HG02759 (cell line): ENCODE data around the gene PRICKLE2.
A peak's percentile ranks its signal among the peaks of the same experiment; 100 is the strongest.

ENCODE experiments used
- ATAC-seq: cut with Tn5 transposase; IDR thresholded peaks from one replicate; pipeline ENCODE4 v1.9.1; 2021; ENCODE audit warnings: mild to moderate bottlenecking, moderate library complexity; ENCODE audit not compliant: unreplicated experiment

The PRICKLE2 gene, protein sequence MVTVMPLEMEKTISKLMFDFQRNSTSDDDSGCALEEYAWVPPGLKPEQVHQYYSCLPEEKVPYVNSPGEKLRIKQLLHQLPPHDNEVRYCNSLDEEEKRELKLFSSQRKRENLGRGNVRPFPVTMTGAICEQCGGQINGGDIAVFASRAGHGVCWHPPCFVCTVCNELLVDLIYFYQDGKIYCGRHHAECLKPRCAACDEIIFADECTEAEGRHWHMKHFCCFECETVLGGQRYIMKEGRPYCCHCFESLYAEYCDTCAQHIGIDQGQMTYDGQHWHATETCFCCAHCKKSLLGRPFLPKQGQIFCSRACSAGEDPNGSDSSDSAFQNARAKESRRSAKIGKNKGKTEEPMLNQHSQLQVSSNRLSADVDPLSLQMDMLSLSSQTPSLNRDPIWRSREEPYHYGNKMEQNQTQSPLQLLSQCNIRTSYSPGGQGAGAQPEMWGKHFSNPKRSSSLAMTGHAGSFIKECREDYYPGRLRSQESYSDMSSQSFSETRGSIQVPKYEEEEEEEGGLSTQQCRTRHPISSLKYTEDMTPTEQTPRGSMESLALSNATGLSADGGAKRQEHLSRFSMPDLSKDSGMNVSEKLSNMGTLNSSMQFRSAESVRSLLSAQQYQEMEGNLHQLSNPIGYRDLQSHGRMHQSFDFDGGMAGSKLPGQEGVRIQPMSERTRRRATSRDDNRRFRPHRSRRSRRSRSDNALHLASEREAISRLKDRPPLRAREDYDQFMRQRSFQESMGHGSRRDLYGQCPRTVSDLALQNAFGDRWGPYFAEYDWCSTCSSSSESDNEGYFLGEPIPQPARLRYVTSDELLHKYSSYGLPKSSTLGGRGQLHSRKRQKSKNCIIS

DNA sequence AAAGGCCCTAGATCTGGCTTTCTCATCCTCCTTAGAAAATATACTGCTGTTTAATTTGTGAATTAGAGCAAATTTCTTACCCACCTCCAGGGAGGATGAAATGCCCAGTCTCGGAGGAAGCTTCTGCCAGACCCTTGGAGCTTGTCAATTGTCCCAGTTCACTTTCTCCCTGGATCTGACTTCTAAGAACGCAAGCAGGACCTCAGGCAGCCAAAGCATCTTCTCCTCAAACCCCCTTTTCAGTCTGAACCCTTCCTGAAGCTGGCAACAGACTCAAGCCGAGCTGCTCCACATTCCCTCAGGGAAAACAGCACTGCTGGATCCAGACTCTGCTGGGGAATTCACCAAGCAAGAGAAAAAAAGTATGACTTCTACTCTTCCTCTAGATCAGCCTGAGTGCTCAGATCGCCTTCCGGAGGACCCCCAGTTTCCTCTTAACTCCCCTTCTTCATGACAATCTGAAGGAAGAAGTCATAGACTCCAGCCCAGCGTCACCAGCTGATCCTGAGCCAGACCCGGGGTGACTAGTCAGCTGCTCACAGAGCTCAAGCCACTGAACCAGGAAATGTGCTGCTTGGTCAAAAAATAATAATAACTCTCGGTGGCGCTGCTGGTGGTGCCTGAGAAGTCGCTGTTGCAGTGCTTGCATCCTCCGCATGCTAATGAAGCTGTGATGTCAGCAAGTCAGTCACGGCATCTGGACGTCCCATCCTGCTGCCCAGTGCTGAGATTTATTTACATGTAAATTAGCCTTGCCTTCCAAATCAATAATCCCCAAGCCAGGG lies at the start of gene PRICKLE2:
Gene PRICKLE2 (minus strand): TSS at position 641 of the 785 bp plus-strand sequence. CDS start 26,539 bp downstream, outside the sequence.
- ATAC-seq = peak; percentile 87

DNA sequence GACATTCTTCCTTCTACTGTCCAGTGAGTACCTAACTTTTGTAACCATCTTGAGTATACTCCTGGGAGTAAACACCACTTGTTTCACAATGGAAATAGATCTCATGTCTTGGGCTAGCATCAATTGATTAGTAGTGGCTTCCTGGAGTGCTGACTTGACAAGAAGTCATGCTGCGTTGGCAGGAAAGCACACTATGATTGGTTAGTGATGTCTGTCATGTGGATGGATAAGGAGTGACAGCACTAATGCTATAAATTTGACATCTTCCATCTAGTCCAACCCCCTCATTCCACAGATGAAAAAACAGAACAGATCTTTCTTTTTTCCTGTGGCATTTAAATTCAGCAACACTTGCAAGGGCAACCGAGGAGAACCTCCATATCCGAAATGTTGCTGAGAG lies 47.6 kb upstream of the PRICKLE2 start:
- ATAC-seq = no peak

DNA sequence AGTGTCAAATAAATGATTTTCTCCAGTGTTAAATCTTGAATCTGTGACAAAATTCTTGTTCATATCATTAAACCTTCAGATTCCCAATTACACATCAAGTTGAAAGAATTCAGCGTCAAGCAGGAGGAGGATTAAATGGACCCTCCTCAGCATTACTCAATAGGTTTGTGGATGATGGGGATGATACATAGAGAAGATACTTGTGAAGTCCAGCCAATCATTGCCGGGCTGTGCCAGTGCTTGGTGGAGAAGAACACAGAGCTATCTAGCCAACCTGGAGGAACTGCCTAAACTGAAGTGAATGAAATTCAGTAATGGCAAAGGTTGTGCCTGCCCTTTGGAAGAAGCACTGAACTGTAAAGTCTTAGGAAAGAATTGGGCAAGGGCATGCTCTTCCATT lies 47.0 kb upstream of the PRICKLE2 start:
- ATAC-seq = no peak

DNA sequence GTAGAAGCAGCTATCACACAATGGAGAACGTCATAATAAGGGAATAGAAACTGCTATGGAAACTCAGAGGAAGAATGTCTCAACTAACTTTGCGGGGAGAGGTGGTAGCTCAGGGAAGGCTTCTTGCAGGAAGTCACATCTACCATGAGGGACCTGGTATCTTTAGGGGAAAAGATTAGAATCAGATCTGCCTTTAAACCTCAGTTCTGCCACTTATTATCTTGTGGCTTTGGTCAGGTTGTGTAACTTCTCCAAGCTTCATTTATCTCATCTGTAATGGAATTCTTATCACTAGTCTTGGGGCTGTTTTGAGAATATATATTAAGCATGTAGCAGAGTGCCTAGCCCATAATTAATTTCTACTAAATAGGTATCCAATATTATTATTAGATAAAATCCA lies 46.4 kb upstream of the PRICKLE2 start:
- ATAC-seq = no peak

DNA sequence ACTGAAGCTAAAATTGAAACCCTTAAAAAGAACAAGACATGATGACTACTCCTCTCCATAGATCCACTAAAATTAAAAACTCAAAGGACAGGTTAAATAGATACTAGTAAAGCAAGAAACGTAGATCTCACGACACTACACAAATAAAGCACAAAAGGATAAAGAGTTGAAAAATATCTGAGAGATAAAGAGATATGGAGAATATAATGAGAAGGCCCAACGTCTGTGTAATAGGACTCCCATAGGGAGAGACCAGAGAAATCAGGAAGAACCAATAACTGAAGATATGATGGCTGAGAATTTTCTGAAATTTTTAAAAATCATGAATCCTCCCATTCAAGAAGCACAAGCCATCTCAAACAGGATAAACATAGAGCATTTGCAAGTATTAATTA lies 45.6 kb upstream of the PRICKLE2 start:
- no peak for ATAC-seq

DNA sequence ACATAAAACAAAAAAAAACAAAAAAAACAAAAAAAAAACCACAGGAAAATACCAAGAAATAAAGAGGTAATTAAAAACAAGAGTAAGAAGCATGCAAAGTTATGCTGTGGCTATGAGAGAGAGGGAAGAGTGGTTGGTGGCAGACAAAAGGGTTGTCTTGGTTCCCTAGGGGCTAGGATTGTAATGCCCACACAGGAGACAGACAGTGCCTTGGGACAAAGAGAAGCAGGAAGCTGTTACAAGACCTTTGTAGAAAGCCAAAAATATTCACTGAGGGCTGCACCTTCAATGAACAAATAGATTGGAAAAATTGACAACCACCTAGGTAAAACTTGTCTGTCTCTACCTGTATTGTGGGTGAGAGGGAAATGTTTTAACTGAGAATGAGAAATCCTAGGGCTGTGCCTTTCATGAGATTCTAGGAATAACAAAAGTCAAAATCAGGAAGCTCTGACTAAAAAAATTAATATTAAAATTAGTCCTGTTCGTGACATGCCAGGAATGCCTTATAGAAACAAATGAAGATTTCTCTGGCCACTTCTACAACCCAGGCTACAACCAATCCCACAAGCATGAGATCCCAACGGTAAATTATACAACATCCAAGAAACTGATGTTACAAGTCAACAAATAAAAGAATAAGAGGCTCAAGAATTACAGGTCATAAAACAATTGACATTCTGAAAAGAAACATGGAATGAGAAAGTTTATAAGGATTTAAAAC lies 45.0 kb upstream of the PRICKLE2 start:
- ATAC-seq = no peak

DNA sequence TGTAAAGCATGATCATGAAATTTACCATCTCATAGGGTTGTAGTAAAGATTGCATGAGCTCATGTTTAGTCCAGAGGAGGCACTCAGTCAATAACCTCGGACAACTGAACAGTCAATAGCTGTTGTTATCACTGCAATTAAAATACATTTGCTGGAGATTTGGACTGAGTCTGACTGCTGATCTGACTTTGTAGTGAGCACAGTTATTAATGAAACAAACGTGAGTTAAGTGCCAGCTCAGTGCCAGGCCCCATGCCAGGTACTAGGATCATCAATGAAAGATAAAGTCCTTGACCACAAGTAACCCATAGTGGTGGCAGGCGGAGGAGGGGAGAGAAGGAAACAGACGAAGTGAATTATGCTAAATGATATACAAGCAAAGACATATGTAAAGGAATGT lies 43.7 kb upstream of the PRICKLE2 start:
- no peak for ATAC-seq

DNA sequence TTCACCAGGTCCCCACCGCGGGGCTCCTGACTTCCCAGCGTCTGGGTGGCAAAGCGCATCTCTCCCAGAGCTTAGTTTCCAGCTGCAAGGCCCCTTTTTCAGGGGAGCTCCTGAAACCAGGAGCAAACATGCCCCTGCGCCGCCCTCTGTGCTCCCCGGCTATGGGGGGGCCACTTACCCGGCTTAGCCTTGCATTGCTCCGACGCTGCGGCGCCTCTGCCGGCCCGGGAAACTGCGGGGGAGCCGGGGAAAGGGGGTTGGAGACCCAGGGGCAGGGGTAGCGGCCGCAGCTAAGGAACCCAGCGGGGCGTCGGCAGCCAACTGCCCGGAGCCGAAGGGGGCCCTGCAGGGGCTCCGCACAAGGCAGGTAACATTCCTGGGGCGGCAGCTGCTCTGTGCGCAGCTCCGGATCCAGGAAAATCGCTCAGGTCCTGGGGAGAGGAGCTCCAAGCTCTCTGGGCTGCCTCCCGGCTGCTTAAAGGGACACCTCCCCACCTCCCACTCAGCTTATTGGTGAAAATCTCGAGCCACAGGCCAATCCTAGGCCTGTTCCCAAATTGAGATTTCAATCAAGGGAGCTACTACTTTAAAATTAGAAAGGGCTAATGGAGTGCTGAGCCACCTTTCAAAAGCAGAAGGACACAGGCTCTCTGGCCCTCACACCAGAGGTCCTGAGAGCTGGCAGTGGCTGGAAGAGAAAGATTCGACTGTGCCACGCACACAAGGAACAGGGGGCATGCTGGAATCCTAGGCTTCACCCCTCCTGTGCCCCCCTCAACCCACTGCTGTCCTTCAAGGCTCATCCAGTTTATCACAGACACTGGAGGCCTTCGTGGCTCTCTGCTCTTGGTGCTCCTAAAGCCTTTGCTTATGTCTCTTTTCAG lies 42.7 kb upstream of the PRICKLE2 start:
- no peak for ATAC-seq

DNA sequence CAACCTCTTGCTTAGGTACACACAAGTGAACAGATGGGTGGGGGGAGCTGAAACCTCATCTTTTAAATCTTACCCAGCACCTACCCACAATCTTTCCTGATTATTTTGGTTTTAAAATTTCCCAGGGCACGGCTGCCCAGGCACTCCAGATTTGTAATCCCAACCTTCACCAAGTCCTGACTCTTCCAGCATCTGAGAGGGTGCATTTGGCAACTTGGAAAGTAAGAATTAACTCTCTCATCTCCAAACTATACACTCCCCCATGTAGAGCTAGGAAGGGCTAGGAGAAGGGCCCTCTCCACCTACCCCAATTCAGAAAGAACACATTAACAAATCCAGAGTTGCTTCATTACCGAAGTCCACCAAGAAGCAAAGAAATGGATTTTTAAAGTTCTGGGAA lies 41.7 kb upstream of the PRICKLE2 start:
- ATAC-seq = no peak

DNA sequence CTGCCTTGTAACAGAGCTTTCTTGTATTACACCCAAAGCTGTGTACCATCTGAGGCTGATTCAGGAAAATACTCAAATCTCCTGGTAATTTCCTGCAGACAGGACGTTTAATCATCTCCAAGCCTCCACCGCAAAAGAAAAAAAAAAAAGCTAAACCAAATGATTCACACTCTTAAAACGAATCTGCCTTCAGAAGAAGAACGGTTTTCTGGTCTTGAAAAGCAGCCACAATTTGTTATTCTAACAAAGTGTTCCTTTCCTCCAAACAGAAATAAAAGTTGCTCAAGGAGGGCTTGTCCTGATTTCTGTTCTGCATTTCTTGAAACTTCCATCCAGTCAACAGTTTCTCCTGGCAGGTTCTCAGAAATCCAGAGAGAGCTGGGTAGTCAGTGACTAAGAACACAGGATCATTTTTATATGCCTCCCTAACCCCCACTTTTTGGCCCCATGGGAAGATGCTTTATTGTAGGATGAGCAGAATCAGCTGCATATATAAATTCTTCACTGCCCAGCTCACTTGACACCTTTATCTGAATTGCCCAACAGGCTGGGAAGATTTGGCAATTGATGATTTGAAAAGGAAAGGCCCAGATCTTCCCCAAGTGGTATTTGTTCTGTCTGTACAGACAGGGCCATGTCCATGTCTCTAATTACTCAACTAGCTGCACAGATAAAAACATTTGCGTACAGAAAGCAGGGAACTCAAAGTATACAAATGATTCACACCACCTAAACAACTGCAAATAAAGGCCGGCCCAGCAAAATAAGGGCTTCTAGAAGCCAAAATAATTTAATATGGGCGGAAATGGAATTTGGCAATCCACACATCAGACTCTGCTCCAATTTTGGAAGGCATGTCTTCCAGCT lies 41.0 kb upstream of the PRICKLE2 start:
- ATAC-seq = no peak

DNA sequence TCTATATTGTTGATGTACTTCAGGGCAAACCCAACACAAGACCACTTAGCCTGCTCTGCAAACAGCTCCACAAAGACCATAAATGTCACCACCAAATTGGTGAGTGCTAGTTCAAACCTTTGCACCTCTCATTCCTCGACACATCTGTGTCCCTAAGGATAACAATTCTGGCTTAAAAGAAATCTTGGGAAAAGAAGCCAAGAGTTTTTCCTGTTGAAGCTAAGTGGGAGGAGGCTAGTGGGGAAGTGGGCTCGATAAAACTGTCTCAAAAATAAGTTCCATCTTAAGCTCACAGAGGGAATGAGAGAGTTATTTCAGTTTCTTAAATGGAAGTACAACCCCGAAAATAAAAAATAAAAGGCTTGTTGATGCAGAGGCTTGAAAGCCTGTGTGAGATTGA lies 40.4 kb upstream of the PRICKLE2 start:
- no peak for ATAC-seq

DNA sequence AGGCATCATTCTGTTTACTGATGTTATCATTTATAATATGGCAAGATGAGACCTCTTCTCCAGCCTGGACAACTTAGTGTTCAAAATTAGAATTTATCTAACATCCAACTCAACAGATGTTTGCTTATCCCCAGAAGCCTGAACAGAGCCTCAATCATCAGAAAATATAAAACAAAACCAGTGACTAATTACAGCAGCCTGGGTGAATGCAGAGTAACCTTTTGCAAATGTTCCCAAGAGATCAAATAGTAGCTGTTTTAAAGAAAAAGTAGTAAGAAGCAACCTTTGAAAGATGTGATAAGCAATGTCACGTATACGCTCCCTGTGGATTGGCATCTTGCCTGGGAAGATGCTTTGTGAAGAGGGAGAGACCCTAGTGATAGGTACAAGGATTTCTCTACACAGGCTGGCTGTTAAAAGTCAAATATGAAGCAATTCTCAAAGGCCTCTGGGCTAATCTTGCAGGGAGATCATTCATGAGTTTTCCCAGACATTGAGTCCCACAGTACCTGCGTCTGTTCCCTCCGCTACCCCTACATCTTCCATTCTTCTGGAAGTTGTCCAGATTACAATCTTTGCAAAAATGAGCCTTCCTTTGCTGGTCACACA lies 39.3 kb upstream of the PRICKLE2 start:
- ATAC-seq = no peak

DNA sequence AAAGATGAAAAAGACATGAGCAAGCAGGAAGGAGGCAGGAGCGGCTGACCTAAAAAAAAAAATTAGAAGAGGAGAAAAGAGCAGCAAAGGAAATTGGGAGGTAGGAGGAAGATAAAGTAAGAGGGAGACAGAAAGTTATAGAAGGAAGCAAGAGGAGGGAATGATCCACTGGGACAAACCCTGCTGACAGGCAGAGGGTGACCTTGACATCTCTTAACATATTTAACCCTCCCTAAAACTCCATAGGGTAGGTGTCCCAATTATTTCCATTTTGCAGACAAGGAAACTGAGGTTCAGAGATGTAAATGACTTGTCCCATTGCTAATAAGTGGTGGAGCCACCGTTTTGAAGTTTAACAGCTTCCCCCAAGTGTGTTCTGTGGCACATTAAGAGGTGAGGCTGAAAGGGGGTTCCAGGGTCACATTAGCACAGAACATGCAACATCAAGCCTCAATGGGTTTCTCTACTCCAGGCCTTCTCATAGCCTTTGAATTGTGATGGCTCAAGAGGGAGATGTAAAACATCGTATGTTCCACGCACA lies 37.4 kb upstream of the PRICKLE2 start:
- ATAC-seq = no peak

DNA sequence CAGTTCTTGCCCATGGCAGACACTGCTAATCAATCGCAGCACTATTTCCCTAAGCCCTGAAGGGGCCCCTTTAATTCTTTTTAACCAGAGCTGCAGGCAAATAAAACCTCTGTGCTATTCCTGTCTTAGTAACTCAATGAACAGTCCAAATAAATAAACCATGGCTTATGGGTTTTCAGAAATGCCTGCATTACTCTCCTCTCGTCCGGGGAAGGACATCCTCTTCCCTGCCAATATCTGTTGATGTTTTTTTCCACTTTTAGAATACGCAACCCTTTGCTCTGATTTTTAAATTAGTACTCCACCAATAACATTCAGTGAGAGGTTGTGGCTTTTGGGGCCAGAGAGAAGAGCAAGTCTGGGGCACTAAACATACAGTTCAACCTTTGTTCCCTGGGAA lies 35.2 kb upstream of the PRICKLE2 start:
- no peak for ATAC-seq

DNA sequence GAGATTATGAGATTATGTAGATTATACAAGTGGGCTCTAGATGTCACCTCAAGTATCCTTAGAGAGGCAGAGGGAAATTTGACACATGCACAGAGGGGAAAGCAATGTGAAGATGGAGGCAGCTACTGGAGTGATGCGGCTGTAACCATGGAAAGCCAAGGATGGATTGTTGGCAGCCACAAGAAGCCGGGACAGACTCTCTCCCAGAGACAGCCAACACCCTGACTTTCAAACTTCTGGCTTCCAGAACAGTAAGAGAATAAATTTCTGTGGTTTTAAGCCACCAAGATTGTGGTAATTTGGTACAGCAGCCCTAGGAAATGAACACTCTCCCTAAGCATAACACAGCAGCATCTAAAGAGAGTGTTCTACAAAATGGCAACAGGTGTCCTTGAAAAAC lies 34.4 kb upstream of the PRICKLE2 start:
- no peak for ATAC-seq

DNA sequence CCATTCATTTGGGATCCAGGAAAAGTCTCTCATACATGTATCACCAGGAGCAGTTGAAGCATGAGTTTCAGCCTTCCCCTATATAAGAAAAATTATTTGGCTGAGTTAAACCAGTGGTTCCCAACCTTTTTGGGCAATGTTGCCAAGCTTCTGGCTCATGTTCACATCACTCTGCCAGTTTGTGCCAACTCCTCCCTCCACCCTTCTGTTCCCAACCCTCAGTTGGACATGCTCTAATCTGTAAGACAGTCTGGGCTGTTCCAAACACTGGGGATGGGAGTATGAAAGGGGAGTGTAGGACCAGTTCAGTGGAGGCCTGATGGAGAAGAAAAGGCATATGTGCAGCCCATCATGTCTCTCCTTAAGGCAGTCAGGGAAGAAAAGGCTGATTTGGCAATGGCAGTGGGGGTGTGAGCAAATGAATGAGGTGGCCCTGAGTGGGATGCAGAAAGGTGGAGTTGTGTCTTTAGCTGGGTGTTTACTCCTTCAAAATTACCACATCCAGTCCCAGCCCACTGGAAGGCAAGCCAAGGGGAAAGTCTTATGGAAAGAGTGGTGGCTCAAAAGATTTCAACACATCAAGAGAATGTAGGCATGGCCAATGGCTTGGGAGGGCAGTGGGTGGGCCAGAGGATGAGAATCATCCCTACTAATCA lies 32.0 kb upstream of the PRICKLE2 start:
- no peak for ATAC-seq

DNA sequence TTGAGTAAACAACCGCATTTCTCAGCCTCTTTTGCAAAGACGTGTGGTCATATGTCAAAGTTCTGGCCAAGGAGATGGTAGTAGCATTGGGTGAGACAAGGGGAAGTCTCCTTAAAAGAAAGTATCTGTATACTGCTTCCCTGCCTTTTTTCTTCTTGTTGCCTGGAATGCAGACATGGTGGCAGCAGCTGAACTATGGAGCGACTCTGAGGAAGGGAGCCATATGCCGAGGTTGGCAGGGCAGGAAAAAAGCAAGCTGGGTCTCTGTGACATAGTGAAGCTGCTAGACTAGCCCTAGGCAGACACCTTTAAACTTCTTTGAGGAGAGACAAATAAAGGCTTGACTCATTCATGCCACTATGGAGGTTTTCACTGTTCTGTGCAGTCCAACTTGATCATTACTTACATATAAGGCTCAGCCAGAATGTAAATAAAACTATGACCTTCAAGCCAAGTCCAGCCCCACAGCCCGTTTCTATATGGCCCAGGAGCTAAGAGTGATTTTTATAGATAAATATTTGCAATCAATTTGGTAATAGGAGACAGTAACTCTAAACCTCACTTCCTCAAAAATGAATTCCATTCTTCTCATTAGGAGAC lies 30.6 kb upstream of the PRICKLE2 start:
- no peak for ATAC-seq
